Activated T-helper 1 cell treated with anti-CD3 and anti-CD28 coated beads, Interleukin-2, amount 50 U/mL, for 16 hours (primary cell): ENCODE results near the gene SLC1A4.
"Not testable (repeated sequence)": the region's sequence is repeated elsewhere in the genome, so short reads cannot be mapped to it uniquely, and the experiment has no call there.

Experiments used
- DNase-seq, 2 donors: peaks; one replicate each; pipeline ENCODE4 v3.0.0-alpha.2; 2020; ENCODE audit warnings: low read depth in 1 of 2, low spot score in 1 of 2

SLC1A4 gene

GRCh38 chr2:64990876-64991275 is 1.7 kb downstream of the SLC1A4 start:
- no peak for DNase-seq

- no peak for DNase-seq
These were observed 3.0 kb downstream of the SLC1A4 start for GRCh38 chr2:64992218-64992617.

GRCh38 chr2:64992990-64993389 is 3.8 kb downstream of the SLC1A4 start:
- DNase-seq: no peak

GRCh38 chr2:64995041-64995440 is 5.8 kb downstream of the SLC1A4 start:
- DNase-seq: no peak

- no peak for DNase-seq
These were observed 7.7 kb downstream of the SLC1A4 start for GRCh38 chr2:64996871-64997307.

- DNase-seq: no peak
These were observed 9.5 kb downstream of the SLC1A4 start for GRCh38 chr2:64998658-64999061.

DNA sequence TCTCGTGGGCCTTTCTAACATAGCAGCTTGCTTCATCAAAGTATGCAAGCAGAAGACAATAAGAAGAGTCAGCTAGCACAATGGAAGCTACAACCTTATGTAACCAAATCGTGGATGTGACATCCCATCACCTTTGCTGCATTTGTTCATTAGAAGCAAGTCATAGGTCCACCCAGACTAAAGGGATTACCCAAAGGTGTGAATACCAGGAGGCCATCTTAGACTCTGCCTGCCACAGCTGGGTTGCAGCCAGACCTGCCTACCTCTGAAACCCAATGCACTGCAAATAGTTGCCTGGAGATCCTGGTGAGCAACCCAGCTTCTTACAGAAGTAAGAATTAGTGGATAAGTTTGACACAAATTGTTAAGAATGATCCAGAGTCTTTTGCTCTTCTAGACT is 10.6 kb downstream of the SLC1A4 start:
- DNase-seq: no peak

GRCh38 chr2:65000644-65001043 is 11.4 kb downstream of the SLC1A4 start:
- DNase-seq: no peak

- DNase-seq: no peak
These were observed 13.8 kb downstream of the SLC1A4 start for GRCh38 chr2:65003037-65003436.

- not testable (repeated sequence) for DNase-seq
These were observed 15.0 kb downstream of the SLC1A4 start for GRCh38 chr2:65004232-65004631.

GRCh38 chr2:65013776-65014175 is 24.6 kb downstream of the SLC1A4 start:
- no peak for DNase-seq

- DNase-seq: no peak
These were observed 26.5 kb downstream of the SLC1A4 start for GRCh38 chr2:65015731-65016130.

DNA sequence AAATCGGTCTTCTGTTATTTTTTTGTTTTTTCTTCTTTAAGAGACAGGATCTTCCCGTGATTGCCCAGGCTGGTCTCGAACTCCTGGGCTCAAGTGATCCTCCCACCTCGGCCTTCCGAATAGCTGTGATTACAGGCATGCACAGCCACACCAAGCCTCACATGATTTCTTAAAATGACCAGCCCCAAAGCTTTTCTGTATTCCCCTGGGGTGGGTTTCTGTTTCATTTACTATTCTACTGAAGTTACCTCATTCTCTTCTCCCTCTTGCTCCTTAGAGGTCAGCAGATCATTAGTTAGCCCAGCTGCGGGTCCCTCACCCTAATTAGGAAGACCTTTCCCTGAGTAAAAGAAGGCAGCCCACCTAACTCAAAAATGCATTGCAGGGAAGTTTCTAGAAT is 27.6 kb downstream of the SLC1A4 start:
- no peak for DNase-seq

DNA sequence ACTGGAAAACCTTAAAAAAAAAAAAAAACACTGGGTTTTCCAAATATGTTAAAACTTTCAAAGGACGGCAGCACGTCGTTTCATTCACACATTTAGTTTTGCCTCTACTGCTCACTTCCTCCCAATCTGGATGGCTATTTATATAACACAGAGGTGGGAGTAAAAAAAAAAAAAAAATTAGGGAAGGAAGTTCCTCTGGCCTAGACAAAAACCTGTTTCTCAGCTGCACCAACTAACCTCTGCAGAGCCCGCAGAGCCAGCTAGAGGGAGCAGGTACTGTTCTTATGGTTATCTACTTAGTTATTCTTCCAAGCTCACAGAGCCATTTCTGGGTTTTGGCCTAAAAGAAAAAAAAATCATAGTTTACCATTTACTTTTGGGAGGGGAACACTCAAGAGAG is 28.1 kb downstream of the SLC1A4 start:
- no peak for DNase-seq

GRCh38 chr2:65018141-65018582 is 29.0 kb downstream of the SLC1A4 start:
- no peak for DNase-seq

DNA sequence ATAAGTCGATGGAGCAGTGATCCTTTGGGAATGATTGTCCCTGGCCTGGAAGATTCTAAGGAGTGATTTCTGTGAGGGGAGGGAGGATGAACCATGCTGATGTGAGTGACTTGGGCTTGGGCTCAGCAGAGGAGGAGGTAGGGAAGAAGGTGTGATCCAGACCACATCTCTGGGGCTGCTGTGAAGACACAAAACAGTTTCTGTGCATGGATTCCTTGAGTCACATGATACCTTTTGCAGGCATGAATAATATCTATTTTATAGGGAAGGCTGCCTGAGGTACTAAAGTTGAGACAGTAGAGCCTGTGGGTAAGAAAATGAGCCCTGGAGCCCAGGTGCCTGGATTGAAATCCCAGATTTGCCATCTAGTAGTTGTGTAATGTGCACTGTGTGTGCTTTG is 29.8 kb downstream of the SLC1A4 start:
- no peak for DNase-seq

GRCh38 chr2:65019675-65020195 is 30.5 kb downstream of the SLC1A4 start:
- DNase-seq: no peak

DNA sequence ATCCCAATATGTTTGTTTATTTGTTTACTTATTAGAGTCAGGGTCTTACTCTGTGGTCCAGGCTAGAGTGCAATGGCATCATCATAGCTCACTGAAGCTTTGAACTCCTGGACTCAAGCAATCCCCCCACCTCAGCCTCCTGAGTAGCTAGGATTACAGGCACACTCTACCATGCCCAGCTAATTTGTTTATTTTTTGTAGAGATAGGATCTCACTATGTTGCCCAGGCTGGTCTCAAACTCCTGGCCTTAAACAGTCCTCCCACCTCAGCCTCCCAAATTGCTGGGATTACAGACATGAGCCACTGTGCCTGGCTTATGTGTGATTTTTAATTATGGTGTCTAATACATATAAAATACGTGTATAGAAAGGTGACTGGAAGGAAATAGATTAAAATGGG is 31.1 kb downstream of the SLC1A4 start:
- DNase-seq: not testable (repeated sequence)

GRCh38 chr2:65020943-65021528 is 31.8 kb downstream of the SLC1A4 start:
- no peak for DNase-seq

GRCh38 chr2:65021709-65022108 is 32.5 kb downstream of the SLC1A4 start:
- DNase-seq: no peak

GRCh38 chr2:65022189-65022588 is 33.0 kb downstream of the SLC1A4 start:
- no peak for DNase-seq

- no peak for DNase-seq
These were observed 34.5 kb downstream of the SLC1A4 start for GRCh38 chr2:65023742-65024141.

DNA sequence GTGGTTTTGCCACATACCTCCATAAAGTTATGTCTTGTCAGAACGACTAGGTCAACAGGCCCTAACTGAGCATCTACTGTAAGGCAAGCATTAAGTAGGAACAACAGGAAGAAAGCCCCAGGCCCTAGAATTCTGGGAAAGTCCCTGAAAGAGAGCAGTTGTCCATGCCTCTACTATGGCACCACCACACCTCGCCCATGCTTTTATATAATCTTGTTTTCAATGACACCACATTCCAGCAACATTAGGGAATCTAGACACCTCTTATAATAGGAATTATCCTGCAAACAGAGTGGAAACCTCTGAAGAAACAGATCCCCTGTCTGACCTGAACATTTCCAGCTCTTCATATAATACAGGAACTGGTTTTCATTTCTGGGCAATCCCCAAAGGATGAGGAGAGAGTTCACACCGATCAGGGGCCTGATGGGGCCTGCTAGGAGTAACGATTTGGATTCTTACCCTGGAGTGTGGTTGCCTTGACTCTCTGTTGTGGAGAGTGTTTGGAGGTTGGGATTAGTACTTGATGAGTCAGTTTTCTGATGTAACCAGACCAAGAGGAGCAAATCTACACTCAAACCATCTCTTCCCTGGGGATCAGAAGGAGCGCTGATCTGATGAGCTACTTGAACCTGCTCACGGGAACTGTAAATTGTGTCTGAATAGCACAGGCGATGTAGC is 35.1 kb downstream of the SLC1A4 start:
- no peak for DNase-seq
